HG03060 (cell line): ENCODE measurements around the gene TRIM69.
"Not testable (repeated sequence)": the region's sequence is repeated elsewhere in the genome, so short reads cannot be mapped to it uniquely, and the experiment has no call there.

Source experiments
- ATAC-seq: cut with Tn5 transposase; IDR thresholded peaks from one replicate; pipeline ENCODE4 v1.9.1; 2021; ENCODE audit warnings: low read depth, moderate number of reproducible peaks; ENCODE audit not compliant: unreplicated experiment

The TRIM69 gene

GRCh38 chr15:44736181-44736765 lies at the start of gene TRIM69:
TSS of gene TRIM69 (plus strand) at chr15:44736528. CDS start at chr15:44736705, 177 bp downstream.
- ATAC-seq: no peak

GRCh38 chr15:44689318-44689717 lies 47.0 kb upstream of the TRIM69 start:
- ATAC-seq: not testable (repeated sequence)

GRCh38 chr15:44690245-44690644 lies 46.1 kb upstream of the TRIM69 start:
- ATAC-seq: not testable (repeated sequence)

- ATAC-seq: no peak
Observed at GRCh38 chr15:44692659-44693058, 43.7 kb upstream of the TRIM69 start.

- no peak for ATAC-seq
Observed at GRCh38 chr15:44694416-44694815, 41.9 kb upstream of the TRIM69 start.

GRCh38 chr15:44695294-44695693 lies 41.0 kb upstream of the TRIM69 start:
- no peak for ATAC-seq

GRCh38 chr15:44697014-44697413 lies 39.3 kb upstream of the TRIM69 start:
- ATAC-seq: no peak

GRCh38 chr15:44698641-44699040 lies 37.7 kb upstream of the TRIM69 start:
- no peak for ATAC-seq

- ATAC-seq: not testable (repeated sequence)
Observed at GRCh38 chr15:44700676-44701075, 35.7 kb upstream of the TRIM69 start.

GRCh38 chr15:44705986-44706385 lies 30.3 kb upstream of the TRIM69 start:
- ATAC-seq: no peak

GRCh38 chr15:44706401-44706800 lies 29.9 kb upstream of the TRIM69 start:
- ATAC-seq: no peak

- no peak for ATAC-seq
Observed at GRCh38 chr15:44706946-44707636, 29.2 kb upstream of the TRIM69 start.

GRCh38 chr15:44710236-44711095 lies 25.9 kb upstream of the TRIM69 start:
- no peak for ATAC-seq

GRCh38 chr15:44711096-44711742 lies 25.1 kb upstream of the TRIM69 start, which contains the start of the genes B2M and PATL2:
TSS of gene B2M (plus strand) at chr15:44711517. CDS start at chr15:44711547, 30 bp downstream.
TSS of gene PATL2 (minus strand) at chr15:44711323. CDS start at chr15:44676490, 34,833 bp downstream.
- ATAC-seq: peak; percentile 83

- peak; percentile 2 for ATAC-seq
Observed at GRCh38 chr15:44711743-44712345, 24.5 kb upstream of the TRIM69 start.

- ATAC-seq: no peak
Observed at GRCh38 chr15:44712346-44713005, 23.9 kb upstream of the TRIM69 start.

- ATAC-seq: no peak
Observed at GRCh38 chr15:44713006-44713966, 23.0 kb upstream of the TRIM69 start.

- no peak for ATAC-seq
Observed at GRCh38 chr15:44715142-44715796, 21.1 kb upstream of the TRIM69 start.
